ENCODE measurements around the gene PGD.
"Not testable (repeated sequence)": the region's sequence is repeated elsewhere in the genome, so short reads cannot be mapped to it uniquely, and the experiment has no call there.

Gene PGD

GRCh38 chr1:10399444-10399941 lies 629 bp downstream of the PGD start:
- no peak for ATAC-seq

GRCh38 chr1:10400013-10400412 lies 1.1 kb downstream of the PGD start:
- ATAC-seq: no peak

GRCh38 chr1:10401281-10401680 lies 2.4 kb downstream of the PGD start:
- ATAC-seq: no peak

- ATAC-seq: no peak
These were observed 3.9 kb downstream of the PGD start for GRCh38 chr1:10402729-10403274.

GRCh38 chr1:10407201-10407600 lies 8.3 kb downstream of the PGD start:
- no peak for ATAC-seq

GRCh38 chr1:10415211-10415930 lies 16.5 kb downstream of the PGD start:
- ATAC-seq: peak; percentile 64 to 65

GRCh38 chr1:10415967-10416366 lies 17.1 kb downstream of the PGD start:
- not testable (repeated sequence) for ATAC-seq

GRCh38 chr1:10418741-10419140 lies 19.9 kb downstream of the PGD start:
- ATAC-seq: not testable (repeated sequence)

GRCh38 chr1:10419351-10419750 lies 20.5 kb downstream of the PGD start:
- no peak for ATAC-seq

- no peak for ATAC-seq
These were observed 22.8 kb downstream of the PGD start for GRCh38 chr1:10421637-10422036.

- ATAC-seq: no peak
These were observed 25.2 kb downstream of the PGD start for GRCh38 chr1:10424034-10424433.

- ATAC-seq: no peak
These were observed 25.8 kb downstream of the PGD start for GRCh38 chr1:10424651-10425050.

- not testable (repeated sequence) for ATAC-seq
These were observed 27.1 kb downstream of the PGD start for GRCh38 chr1:10425826-10426534.

- ATAC-seq: not testable (repeated sequence)
These were observed 27.6 kb downstream of the PGD start for GRCh38 chr1:10426535-10426848.

- no peak for ATAC-seq
These were observed 30.1 kb downstream of the PGD start for GRCh38 chr1:10428984-10429383.

GRCh38 chr1:10429868-10430215 lies 31.0 kb downstream of the PGD start:
- ATAC-seq: peak in 1 of 2 donors; percentile 6

- peak; percentile 84 to 87 for ATAC-seq
These were observed 31.6 kb downstream of the PGD start, which contains the start of gene CENPS for GRCh38 chr1:10430216-10431069. CENPS (plus strand) TSS chr1:10430433; CDS start chr1:10430518, 85 bp downstream.

- peak; percentile 0 to 3 for ATAC-seq
These were observed 32.3 kb downstream of the PGD start for GRCh38 chr1:10431070-10431730.

- ATAC-seq: no peak
These were observed 34.2 kb downstream of the PGD start for GRCh38 chr1:10432910-10433700.

GRCh38 chr1:10433790-10434189 lies 34.9 kb downstream of the PGD start:
- ATAC-seq: no peak

- ATAC-seq: no peak
These were observed 35.7 kb downstream of the PGD start for GRCh38 chr1:10434590-10434989.

- ATAC-seq: no peak
These were observed 38.2 kb downstream of the PGD start for GRCh38 chr1:10437052-10437451.

Data from activated CD4-positive, CD25-positive, alpha-beta regulatory T cell treated with anti-CD3 and anti-CD28 coated beads, Interleukin-2, amount 50 U/mL, for 24 hours (primary cell).